HG02852 (cell line): ENCODE results near the gene MYH11.
"Not testable (repeated sequence)": the region's sequence is repeated elsewhere in the genome, so short reads cannot be mapped to it uniquely, and the experiment has no call there.

ENCODE experiments used
- ATAC-seq: cut with Tn5 transposase; IDR thresholded peaks from one replicate; pipeline ENCODE4 v1.9.1; 2021; ENCODE audit warnings: mild to moderate bottlenecking, moderate library complexity; ENCODE audit not compliant: unreplicated experiment

Gene MYH11

DNA sequence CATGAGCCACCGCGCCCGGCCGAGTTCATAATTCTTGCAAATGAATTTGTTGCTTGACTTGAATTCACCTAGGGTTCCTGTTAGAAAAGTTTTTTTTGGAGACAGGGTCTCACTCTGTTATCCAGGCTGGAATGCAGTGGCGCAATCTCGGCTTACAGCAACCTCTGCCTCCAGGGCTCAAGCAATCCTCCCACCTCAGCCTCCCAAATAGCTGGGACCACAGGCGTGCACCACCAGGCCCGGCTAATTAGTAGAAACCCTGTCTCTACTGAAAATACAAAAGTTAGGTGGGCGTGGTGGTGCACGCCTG, 99.8 kb downstream of the MYH11 start:
- no peak for ATAC-seq

DNA sequence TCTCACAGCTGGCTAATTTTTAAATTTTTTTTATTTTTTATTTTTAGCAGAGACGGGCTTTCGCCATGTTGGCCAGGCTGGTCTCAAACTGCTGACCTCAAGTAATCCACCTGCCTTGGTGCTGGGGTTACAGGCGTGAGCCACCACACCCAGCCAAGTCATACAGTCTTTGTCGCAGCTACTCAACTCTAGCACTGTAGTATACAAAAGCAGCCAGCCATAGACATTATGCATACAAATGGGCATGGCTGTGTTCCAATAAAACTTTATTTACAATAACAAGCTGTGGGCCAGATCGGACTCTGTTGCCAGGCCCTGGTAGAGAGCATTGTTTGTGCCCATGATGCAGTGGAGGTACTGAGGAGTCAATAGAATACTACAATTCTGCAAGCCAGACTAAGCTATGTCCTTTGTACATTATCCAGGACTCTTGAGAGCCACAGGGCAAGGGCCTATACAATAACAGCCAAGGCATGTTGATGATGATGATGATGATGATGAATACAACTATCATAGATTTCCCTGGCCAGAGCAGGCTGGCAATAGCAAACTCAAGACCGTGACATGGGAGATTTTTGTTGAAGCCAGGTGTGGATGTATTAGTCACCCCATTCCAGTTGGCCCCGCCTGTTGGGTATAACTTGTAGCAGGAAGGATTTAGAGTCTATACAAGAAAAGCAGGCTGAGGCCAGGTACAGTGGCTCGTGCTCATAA, 101.8 kb downstream of the MYH11 start:
- ATAC-seq = no peak

DNA sequence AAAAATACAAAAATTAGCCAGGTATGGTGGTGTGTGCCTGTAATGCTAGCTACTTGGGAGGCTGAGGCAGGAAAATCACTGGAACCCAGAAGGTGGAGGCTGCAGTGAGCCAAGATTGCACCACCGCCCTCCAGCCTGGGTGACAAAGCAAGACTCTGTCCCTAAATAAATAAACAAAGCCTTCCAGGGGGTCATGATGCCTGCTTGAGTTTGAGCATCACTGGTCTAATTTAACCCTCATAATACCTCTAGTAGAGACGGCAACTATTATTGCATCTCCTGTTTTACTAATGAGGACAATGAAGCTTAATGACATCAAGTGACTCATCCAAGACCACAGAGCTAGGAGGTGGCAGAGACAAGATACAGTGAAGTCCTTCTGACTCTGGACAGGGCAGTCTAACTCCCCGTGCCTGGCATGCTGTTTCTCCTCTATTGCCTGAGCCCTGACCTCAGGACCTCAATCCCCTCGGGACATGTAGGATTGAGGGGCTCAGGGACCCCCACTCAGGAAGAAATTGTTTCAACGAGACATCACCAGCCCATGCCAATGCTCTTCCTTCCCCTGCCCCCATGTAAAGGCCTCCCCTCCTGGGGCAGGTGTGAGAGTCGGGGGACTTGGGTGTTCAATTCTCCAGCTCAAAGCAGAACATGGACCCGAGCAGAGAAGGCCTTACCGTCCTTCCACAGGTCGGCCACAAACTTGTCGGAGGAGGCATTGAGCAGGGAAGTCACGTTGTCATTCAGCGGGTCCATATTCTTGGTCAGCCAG, 103.9 kb downstream of the MYH11 start:
- no peak for ATAC-seq

DNA sequence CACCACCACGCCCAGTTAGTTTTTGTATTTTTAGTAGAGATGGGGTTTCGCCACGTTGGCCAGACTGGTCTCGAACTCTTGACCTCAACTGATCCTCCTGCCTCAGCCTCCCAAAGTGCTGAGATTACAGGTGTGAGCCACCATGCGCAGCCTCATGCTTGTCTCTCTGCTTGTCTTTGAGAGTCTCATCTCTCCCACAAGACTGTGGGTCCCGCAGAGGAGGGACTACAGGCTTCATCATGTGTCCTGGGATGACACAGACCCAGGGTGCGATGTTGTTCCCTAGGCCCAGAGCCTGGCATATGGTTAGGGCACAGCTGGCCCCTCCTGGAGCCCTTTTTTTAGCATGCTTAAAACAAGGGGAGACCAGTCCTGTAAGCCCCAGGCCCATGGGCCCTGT, 104.9 kb downstream of the MYH11 start:
- ATAC-seq = no peak

DNA sequence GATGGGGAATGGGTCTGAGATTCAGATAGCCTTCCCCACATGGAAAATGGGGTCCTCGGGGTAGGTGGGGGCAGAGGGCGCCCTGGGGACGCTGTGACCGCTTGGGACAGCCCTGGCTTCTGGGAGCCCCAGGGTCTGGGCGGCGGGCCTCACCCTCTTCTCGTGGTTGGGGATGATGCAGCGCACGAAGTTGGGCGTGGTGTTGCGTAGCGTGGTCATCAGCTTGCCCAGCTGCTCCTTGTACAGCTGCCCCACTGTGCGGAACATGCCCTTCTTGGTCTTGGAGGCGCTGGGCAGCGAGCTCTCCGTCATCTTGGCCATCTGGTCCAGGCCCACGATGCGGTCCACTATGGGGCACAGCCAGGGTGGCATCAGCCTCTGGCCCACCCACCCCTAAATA, 106.8 kb downstream of the MYH11 start:
- no peak for ATAC-seq

DNA sequence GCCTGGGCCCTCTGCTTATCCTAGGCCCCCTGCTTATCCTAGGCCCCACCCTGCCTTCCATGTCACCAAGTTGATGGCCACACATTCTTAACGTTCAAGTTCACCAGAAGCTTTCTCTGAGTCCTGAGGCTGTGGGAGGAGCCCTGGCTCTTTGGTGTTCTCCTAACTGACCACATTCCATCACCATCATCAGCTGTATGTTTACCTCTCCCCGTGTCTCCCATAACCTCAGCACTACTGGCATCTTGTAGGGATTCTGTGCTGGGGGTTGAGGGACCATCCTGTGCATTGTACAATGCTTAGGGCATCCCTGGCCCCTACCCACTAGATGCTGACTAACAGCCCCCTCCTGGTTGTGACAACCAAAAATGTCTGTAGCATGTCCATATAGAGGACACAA, 107.5 kb downstream of the MYH11 start:
- ATAC-seq = no peak

DNA sequence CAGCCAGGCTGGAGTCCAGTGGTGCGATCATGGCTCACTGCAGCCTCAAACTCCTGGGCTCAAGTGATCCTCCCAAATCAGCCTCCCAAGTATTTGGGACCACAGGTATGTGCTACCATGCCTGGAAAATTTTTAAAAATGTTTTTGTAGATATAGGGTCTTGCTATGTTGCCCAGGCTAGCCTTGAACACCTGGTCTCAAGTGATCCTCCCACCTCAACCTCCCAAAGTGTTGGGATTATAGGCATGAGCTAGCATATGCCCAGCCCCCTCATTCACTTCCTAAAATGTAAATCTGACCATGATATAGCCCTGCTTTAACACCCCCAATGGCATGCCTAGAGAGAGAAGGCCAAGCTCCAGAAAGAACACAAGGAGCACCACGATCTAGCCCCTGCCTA, 108.2 kb downstream of the MYH11 start:
- ATAC-seq = no peak

DNA sequence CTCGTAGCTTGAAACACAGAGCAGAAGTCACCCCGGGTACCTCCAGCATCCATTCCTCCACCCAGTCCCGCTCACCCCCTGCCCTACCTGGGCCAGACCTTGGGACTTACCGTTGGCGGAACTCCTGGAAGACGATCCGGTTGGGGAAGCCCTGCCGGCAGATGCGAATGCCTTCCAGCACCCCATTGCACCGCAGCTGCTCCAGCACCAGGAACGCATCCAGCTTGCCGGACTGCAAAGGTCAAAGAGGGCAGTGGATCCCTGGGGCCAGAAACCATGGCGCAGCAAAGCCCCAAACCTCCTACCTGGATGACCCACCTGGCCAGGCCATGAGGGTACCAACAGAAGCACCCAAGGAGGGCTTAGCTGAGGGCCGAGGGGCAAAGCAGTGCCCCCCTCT, 108.9 kb downstream of the MYH11 start:
- ATAC-seq = no peak

DNA sequence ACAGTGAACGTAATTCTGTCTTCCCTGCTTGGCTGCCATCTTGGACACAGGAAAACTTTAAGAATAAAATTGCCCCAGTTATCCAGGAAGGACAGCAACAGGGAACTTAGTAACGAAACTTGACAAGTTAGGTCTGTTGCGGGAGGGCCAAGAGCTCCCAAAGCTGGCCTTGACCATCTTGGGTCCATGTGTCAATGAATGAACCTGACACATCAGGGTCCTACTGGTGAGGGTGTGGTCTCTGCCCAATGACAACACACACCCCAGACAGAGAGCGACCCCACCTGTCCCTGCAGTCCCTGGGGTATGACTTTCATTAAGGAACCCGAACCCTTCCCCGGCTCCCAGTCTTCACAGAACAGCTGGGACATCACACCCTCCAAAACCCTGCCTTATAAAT, 110.5 kb downstream of the MYH11 start:
- ATAC-seq = no peak

DNA sequence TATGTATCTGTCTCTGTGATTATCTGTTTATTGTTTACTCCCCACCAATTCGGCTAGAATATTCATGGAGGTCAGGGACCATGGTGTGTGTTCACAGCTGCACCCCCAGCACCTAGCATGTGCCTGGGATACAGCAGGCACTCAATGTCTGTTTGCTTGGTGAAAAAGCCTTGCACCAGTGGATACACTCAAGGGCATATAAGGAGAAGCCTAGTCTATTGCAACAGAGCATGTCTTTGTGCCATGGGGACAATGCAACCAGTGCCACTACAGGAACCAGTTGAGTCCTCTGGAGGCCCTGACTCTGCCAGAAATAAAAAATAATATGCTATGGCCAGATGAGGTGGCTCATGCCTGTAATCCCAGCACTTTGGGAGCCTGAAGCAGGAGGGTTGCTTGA, 113.2 kb downstream of the MYH11 start:
- ATAC-seq = no peak

DNA sequence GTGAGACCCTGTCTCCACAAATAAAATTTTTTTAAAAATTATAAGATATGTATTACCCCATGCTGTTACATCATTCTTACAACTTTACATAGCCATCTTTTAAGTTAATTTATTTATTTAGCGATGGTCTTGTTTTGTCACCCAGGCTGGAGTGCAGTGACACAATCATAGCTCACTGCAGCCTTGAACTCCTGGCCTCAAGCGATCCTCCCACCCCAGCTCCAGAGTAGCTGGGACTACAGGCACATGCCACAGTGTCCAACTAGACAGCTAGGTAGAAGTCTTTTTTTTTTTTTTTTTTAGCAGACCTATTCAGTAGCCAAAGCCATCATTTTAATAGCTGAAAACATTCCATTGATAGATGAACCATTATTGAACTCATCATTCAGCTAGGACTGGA, 114.1 kb downstream of the MYH11 start:
- ATAC-seq = no peak

DNA sequence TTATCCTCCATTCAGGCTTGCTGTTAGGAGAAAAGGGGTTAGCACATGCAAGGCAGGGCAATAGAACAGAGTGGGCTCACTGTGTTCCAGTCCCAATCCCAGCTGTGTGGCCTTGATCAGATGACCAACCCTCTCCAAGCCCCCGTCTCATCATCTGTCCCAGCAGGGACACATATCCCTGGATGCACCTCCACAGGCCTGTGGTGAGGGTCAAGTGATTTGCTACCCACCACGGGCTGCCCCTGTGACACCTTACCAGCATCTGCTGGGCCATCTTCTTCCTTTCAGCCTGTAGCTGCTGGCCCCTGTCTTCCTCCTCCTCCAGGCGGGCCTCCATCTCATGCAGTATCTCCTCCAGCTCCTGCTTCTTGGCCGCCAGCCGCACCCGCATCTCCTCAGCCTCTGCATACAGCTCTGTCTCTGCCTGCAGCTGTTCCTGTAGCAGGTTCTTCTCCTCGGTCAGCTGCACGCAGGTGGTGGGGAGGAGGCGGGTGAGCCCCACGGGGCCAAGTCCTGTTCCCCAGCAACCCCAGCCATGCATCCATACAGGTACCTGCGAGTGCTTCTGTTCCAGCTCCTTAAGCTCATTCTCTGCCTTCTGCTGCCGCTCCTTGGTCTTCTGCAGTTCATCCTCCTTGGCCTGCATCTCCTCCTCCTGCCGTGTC, 115.5 kb downstream of the MYH11 start:
- no peak for ATAC-seq

DNA sequence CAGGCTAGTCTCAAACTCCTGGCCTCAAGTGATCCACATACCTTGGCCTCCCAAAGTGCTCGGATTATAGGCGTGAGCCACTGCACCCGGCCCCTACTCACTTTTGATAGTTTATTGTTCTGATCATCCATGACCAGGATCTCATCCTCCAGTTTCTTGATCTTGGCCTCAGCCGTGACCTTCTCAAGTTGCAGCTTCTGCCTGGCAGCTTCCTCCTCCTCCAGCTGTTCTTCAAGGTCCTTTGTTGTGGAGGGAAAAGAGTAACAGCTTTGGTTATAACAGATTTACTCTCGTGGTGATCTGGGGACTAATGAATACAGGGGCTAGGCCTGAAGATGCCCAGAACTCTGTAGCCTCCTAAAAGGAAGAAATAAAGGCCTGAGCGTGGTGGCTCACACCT, 116.9 kb downstream of the MYH11 start:
- no peak for ATAC-seq

DNA sequence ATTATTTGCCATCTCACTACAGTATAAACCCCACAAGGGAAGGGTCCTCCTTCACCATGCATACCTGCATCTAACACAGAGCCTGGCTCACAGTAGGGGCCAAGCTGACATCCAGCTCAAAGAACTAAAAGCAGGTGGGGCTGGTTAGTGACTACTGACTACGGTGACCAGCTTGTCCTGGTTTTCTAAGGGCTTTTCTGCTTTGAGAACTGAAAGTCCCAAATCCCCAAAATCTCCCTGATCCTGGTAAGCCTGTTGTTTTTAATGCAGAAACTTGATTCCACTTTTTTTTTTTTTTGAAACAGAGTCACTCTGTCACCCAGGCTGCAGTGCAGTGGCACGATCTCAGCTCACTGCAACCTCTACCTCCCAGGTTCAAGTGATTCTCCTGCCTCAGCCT, 117.4 kb downstream of the MYH11 start:
- ATAC-seq = no peak

DNA sequence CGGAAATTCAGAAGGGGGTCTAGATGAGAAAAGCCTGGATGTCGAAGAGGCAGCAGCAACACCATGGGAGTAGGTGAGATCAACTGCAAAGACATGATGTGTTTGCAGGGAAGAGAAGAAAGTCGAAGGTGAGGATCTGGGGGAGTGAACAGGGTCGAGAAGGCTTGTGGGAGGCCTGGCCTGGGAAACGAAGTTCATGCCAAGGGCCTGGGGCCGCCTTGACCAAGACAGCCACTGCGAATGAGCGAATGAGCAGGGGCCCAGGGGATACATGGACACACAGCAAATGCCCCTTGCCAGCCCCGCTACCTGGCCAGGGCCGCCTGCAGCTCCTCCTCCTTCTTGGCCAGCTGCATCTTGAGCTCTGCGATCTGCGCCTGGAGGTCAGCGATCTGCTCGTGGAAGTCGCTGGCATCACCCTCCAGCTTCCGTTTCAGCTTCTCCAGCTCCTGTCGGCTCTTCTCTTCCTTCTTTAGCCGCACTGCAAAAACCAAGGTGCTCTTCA, 119.6 kb downstream of the MYH11 start:
- no peak for ATAC-seq

DNA sequence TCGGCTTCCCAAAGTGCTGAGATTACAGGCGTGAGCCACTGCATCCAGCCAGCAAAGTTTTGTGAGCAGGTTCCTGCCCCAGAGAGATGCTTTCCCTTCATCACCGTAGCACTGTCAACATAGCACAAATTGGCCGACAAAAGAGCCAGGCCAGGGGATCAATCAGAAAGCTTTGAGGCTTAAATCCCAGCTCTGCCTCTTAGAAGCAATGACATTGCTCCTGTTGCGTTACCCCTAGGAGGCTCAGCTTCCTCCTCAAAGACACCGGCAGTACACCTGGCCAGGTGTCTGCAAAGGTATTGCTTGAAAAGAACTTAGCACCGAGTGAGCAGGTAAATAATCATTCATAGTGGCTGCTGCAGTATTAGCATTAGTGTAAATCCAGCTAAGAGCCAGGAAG, 120.3 kb downstream of the MYH11 start:
- no peak for ATAC-seq

DNA sequence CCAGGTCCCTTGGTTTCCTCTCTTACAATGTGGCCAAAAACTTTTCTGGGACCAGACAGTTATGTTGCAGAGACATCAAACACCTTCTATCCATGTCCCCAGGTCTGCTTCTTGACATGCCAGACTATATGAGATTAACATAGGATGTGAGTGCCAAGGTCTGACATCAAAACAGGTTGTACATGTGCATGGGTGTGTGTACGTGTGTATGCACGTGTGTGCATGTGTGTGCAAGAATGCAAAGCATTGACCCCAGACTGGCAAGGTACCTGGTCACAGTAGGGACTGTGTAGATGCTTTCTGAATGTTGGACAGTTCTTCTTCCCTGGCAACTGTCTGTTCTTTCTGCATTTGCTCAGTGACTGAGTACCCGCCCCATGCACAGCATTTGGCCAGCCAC, 121.2 kb downstream of the MYH11 start:
- ATAC-seq = no peak

DNA sequence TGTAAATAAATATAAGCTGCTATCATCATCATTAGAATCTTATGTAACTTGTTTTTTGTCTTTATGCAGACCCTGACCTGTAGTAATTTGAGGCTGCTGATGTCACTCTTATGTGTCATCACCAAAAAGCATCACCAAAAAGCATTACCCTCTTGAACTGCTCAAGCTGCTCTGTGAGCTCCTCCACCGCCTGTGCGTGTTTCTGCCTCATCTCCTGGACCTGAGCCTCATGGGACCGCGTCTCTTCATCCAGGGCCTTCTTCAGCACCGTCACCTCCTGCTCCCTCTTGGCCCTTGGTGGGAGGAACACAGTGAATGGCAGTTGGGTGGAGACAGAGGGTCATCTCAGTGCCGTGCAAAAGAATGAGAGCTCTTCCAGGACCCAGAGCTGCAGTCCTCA, 124.4 kb downstream of the MYH11 start:
- no peak for ATAC-seq

DNA sequence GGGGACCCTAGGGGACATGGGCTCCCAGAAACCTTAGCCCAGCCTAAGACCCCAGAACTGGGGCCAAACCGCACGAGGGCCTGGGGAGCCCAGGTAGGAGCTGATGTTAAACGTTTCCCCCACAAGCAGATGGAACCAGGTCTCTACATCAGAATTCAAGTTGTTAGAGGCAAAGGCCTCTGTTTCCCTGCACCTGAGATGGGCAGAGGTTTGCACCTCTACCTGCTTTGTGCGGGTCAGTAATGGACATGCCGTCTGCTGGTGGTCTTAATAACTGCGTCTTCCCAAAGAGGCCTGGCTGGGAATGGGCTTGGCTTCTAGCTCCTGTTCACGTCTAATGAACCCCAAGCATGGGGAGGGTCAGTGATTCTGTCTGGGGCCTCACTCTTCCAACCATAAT, 127.7 kb downstream of the MYH11 start:
- ATAC-seq = no peak

DNA sequence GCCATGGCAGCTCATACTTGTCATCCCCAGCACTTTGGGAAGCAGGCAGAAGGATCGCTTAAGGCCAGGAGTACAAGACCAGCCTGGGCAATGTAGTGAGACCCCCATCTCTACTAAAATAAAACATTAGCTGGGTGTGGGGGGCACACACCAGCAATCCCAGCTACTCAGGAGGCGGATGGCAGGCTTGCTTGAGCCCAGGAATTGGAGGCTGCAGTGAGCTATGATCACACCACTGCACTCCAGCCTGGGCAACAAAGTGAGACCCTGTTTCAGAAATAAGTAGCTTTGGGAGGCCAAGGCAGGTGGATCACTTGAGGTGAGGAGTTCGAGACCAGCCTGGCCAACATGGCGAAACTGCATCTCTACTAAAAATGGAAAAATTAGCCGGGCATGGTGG, 129.1 kb downstream of the MYH11 start:
- ATAC-seq = not testable (repeated sequence)

DNA sequence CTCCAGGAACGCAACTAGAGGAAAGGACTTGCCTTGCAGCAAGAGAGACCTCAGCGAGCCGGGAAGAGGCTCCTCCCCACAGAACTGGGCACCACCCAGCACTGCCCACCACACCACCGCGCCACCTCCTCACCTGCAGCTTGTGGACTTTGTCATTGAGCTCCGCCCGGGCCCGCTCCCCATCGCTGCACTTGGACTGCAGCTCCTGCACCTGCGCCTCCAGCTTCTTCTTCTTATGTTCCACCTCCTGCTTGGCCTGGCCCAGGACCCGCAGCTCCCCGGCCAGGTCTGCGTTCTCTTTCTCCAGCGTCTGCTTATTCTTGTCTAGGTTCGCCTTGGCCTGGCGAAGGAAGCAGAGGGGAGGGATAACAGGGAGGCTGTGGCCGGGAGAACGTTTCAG, 130.1 kb downstream of the MYH11 start:
- ATAC-seq = no peak

DNA sequence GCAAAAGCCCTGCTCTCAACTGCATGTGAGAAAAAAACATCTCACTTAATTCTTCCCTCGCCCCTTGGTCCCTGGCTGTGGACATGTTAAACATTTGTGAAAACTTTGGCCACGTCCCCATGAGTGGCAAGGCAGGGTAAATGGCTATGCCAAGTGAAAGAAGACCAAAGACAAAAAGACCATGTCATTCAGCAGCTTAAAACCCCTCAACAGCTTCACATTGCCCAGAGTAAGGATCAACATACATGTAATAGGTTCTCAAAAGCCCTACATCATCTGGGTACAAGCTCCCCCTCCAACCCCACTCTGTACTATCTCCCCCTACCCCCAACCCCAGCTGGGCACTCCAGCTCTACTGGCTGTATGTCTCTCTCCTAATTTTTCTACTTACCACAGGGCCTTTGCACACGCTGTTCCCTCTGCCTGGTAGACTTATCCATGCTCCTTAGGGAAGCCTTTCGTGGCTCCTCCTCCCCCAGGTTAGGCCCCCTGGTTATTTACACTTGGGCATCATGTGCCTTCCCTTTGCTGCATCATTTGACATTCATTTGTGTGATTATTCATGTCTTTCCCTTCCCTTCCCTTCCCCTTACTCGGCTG, 131.1 kb downstream of the MYH11 start:
- ATAC-seq = no peak
